H9 (cell line): ENCODE results near the gene PDK2. TPM values are rescaled to one million over a fixed set of nuclear protein-coding genes. Genes with fewer than 3 reads are reported as not detected.

Experiments
- DNase-seq: peaks from one replicate; pipeline ENCODE4 v3.0.0-alpha.2; 2017
- H2AFZ ChIP-seq: one replicate; pipeline ENCODE4 v1.6.1; 2013; ENCODE audit warnings: mild to moderate bottlenecking, low read length, control low read depth, moderate library complexity
- H2AK5ac ChIP-seq: 2 replicates; pipeline ENCODE4 v1.6.1; 2013; ENCODE audit warnings: low read length, control low read depth, mixed read lengths; ENCODE audit not compliant: insufficient read length
- H2BK120ac ChIP-seq: one replicate; pipeline ENCODE4 v1.6.1; 2013; ENCODE audit warnings: low read depth, mild to moderate bottlenecking, low read length, control low read depth, inconsistent platforms; ENCODE audit not compliant: poor library complexity, severe bottlenecking
- H2BK12ac ChIP-seq: 2 replicates; pipeline ENCODE4 v1.6.1; 2013; ENCODE audit warnings: low read length, control low read depth, mixed read lengths, low read depth; ENCODE audit not compliant: insufficient read length
- H2BK15ac ChIP-seq: 2 replicates; pipeline ENCODE4 v1.6.1; 2013; ENCODE audit warnings: low read depth, low read length, control low read depth
- H2BK20ac ChIP-seq: one replicate; pipeline ENCODE4 v1.6.1; 2013; ENCODE audit warnings: low read depth, mild to moderate bottlenecking, low read length, control low read depth, inconsistent platforms; ENCODE audit not compliant: poor library complexity, severe bottlenecking
- H2BK5ac ChIP-seq: 2 replicates; pipeline ENCODE4 v1.6.1; 2013; ENCODE audit warnings: low read length, control low read depth, mixed read lengths; ENCODE audit not compliant: insufficient read length
- H3K14ac ChIP-seq: 2 replicates; pipeline ENCODE4 v1.6.1; 2013; ENCODE audit warnings: low read length, control low read depth; ENCODE audit not compliant: insufficient read depth
- H3K18ac ChIP-seq: 2 replicates; pipeline ENCODE4 v1.6.1; 2013; ENCODE audit warnings: low read depth, mild to moderate bottlenecking, mixed read lengths, low read length, control low read depth; ENCODE audit not compliant: insufficient read length
- H3K23ac ChIP-seq: 2 replicates; pipeline ENCODE4 v1.6.1; 2013; ENCODE audit warnings: low read length, control low read depth, mixed read lengths, low read depth; ENCODE audit not compliant: insufficient read length
- H3K23me2 ChIP-seq: 2 replicates; pipeline ENCODE4 v1.6.1; 2013; ENCODE audit warnings: low read depth, mild to moderate bottlenecking, mixed read lengths, low read length, control low read depth; ENCODE audit not compliant: insufficient read length, poor library complexity, severe bottlenecking
- H3K27ac ChIP-seq: 2 replicates; pipeline ENCODE4 v1.5.1; 2013; ENCODE audit warnings: low read length, control low read depth, mixed read lengths, low read depth; ENCODE audit not compliant: insufficient read length
- H3K27me3 ChIP-seq: 2 replicates; pipeline ENCODE4 v1.6.1; 2013; ENCODE audit warnings: low read length, control low read depth, inconsistent platforms; ENCODE audit not compliant: insufficient read depth
- H3K4ac ChIP-seq: 2 replicates; pipeline ENCODE4 v1.6.1; 2013; ENCODE audit warnings: low read depth, mild to moderate bottlenecking, control low read depth, inconsistent platforms, low read length, moderate library complexity
- H3K4me1 ChIP-seq: 2 replicates; pipeline ENCODE4 v1.6.1; 2013; ENCODE audit warnings: low read length, control low read depth, inconsistent platforms; ENCODE audit not compliant: insufficient read depth
- H3K4me2 ChIP-seq: 2 replicates; pipeline ENCODE4 v1.6.1; 2013; ENCODE audit warnings: low read length, control low read depth, mixed read lengths; ENCODE audit not compliant: insufficient read length, insufficient read depth
- H3K56ac ChIP-seq: 2 replicates; pipeline ENCODE4 v1.6.1; 2013; ENCODE audit warnings: low read depth, mild to moderate bottlenecking, mixed read lengths, low read length, control low read depth; ENCODE audit not compliant: insufficient read length
- H3K79me1 ChIP-seq: 2 replicates; pipeline ENCODE4 v1.6.1; 2013; ENCODE audit warnings: low read depth, mild to moderate bottlenecking, moderate library complexity, low read length, control low read depth, inconsistent platforms; ENCODE audit not compliant: insufficient read depth, poor library complexity, severe bottlenecking
- H3K79me2 ChIP-seq: 2 replicates; pipeline ENCODE4 v1.6.1; 2013; ENCODE audit warnings: low read length, control low read depth, inconsistent platforms; ENCODE audit not compliant: insufficient read depth
- H3K9ac ChIP-seq: 2 replicates; pipeline ENCODE4 v1.6.1; 2013; ENCODE audit warnings: low read length, control low read depth, mixed read lengths; ENCODE audit not compliant: insufficient read length; ENCODE audit errors: extremely low read depth
- H3K9me3 ChIP-seq: one replicate; pipeline ENCODE4 v1.6.1; 2013; ENCODE audit warnings: low read depth, low read length, inconsistent platforms; ENCODE audit not compliant: control insufficient read depth
- H3T11ph ChIP-seq: one replicate; pipeline ENCODE4 v1.6.1; 2013; ENCODE audit warnings: mild to moderate bottlenecking, low read length, control low read depth, inconsistent platforms
- H4K20me1 ChIP-seq: one replicate; pipeline ENCODE4 v1.6.1; 2013; ENCODE audit not compliant: control insufficient read depth, insufficient read length, insufficient read depth
- H4K5ac ChIP-seq: 2 replicates; pipeline ENCODE4 v1.6.1; 2013; ENCODE audit warnings: low read depth, mild to moderate bottlenecking, mixed read lengths, low read length, control low read depth; ENCODE audit not compliant: insufficient read length
- H4K8ac ChIP-seq: replicated peaks from 2 replicates; pipeline ENCODE4 v1.6.1; 2013; ENCODE audit warnings: low read length, control low read depth, mixed read lengths, low read depth; ENCODE audit not compliant: insufficient read length
- H4K91ac ChIP-seq: 2 replicates; pipeline ENCODE4 v1.6.1; 2013; ENCODE audit warnings: low read depth, mild to moderate bottlenecking, moderate library complexity, mixed read lengths, low read length, control low read depth; ENCODE audit not compliant: insufficient read length
- H3K27ac Mint-ChIP-seq, 3 experiments: 2 replicates in 2 of 3; 3 replicates in 1 of 3; pipeline ENCODE4 v1.8.0; 2020 to 2021; ENCODE audit warnings: mixed read lengths in 3 of 3, mild to moderate bottlenecking in 1 of 3, moderate library complexity in 1 of 3
- H3K27me3 Mint-ChIP-seq: 2 replicates; pipeline ENCODE4 v1.8.0; 2021; ENCODE audit warnings: low read depth, mild to moderate bottlenecking, moderate library complexity, mixed read lengths
- H3K36me3 Mint-ChIP-seq, 3 experiments: 2 replicates in 2 of 3; 3 replicates in 1 of 3; pipeline ENCODE4 v1.8.0; 2020 to 2021; ENCODE audit warnings: low read depth in 3 of 3, mixed read lengths in 3 of 3; ENCODE audit not compliant: insufficient read depth in 1 of 3
- H3K4me1 Mint-ChIP-seq, 2 experiments: 2 replicates each; pipeline ENCODE4 v1.8.0; 2020; ENCODE audit warnings: mixed read lengths in 2 of 2
- H3K4me3 Mint-ChIP-seq, 2 experiments: 2 replicates in 1 of 2; 3 replicates in 1 of 2; pipeline ENCODE4 v1.8.0; 2020 to 2021; ENCODE audit warnings: mild to moderate bottlenecking in 2 of 2, mixed read lengths in 2 of 2, moderate library complexity in 1 of 2
- H3K9me3 Mint-ChIP-seq, 2 experiments: 2 replicates in 1 of 2; 3 replicates in 1 of 2; pipeline ENCODE4 v1.8.0; 2020; ENCODE audit warnings: mild to moderate bottlenecking in 2 of 2, mixed read lengths in 2 of 2, moderate library complexity in 1 of 2
- CTCF ChIP-seq: fragments of 200-600 bp; sonication (generic); conservative IDR thresholded peaks from 3 replicates; pipeline ENCODE4 v1.8.0; 2021; ENCODE audit warnings: antibody characterized with exemption, mild to moderate bottlenecking
- WGBS: extraction: QIAGEN DNeasy Blood & Tissue Kit; methylation state at CpG from one replicate; pipeline ENCODE4 v1.1.7; 2013; ENCODE audit warnings: missing lambda C conversion rate, low lambda C conversion rate, mixed read lengths; ENCODE audit not compliant: insufficient read length; ENCODE audit errors: extremely low coverage; 5-methylcytosine and 5-hydroxymethylcytosine counted together
- total RNA-seq: library from RNA; stranded (reverse); gene quantifications from 2 replicates; pipeline ENCODE4 v1.2.1, GENCODE V29; 2021

Gene PDK2
- total RNA-seq, 1 experiment from 2014 or later, result 19.9 TPM

GRCh38 chr17:50147841-50148225 lies 52.7 kb downstream of the PDK2 start:
- Histone ChIP-seq H4K5ac (no peak overlapping the region), H3K27ac (no peak overlapping the region), H3K56ac (no peak overlapping the region), H2AK5ac (no peak overlapping the region), H3K4ac (no peak overlapping the region), H4K20me1 (peaks cover 3% of the 10 kb centered on the region), H2BK20ac (no peak overlapping the region), H2BK12ac (no peak overlapping the region), H3K4me2 (peak overlapping the region; percentile 45), H3K79me1 (no peaks in the 10 kb centered on the region), H3K4me1 (peaks cover 4% of the 10 kb centered on the region; the same call in 1 of the 2 replicates), H4K8ac (no peak overlapping the region), H3K14ac (no peak overlapping the region), H3K27me3 (no peaks in the 10 kb centered on the region; the same call in 1 of the 2 replicates), H3K18ac (no peak overlapping the region), H3K23ac (no peak overlapping the region), H2BK5ac (no peak overlapping the region), H2AFZ (no peak overlapping the region), H4K91ac (no peak overlapping the region), H2BK15ac (no peak overlapping the region), H3T11ph (no peak overlapping the region), H2BK120ac (no peak overlapping the region), H3K79me2 (no peaks in the 10 kb centered on the region), H3K9me3 (no peaks in the 10 kb centered on the region), H3K23me2 (peaks cover 25% of the 10 kb centered on the region), H3K9ac (no peak overlapping the region)
- Mint-ChIP-seq H3K9me3 (no peaks in the 10 kb centered on the region), H3K27me3 (peaks cover 13% of the 10 kb centered on the region), H3K36me3 (peaks cover 7 to 25% (median 19%) of the 10 kb centered on the region in 3 experiments; a peak in 6 of 7 replicates), H3K27ac (no peak overlapping the region), H3K4me1 (peaks cover 33 to 57% of the 10 kb centered on the region in 2 experiments), H3K4me3 (peak overlapping the region; percentile 75 to 78)
- DNase-seq, result peak; percentile 46
- TF ChIP-seq CTCF, result no peak
- no CpG with 5 or more reads among the region's 5 CpGs for WGBS
